GM19240 (cell line): Measurements from ENCODE around the gene FGD6.
"Not testable (repeated sequence)": the region's sequence is repeated elsewhere in the genome, so short reads cannot be mapped to it uniquely, and the experiment has no call there.

Experiments used
- DNase-seq: peaks from one replicate; pipeline ENCODE4 v3.0.0; 2011; ENCODE audit warnings: low spot score; ENCODE audit not compliant: insufficient read length

FGD6 gene

GRCh38 chr12:95235621-95236020 is 18.4 kb upstream of the FGD6 start:
- DNase-seq, result not testable (repeated sequence)

- DNase-seq, result not testable (repeated sequence)
Observed at GRCh38 chr12:95234187-95234586, 16.9 kb upstream of the FGD6 start.

DNA sequence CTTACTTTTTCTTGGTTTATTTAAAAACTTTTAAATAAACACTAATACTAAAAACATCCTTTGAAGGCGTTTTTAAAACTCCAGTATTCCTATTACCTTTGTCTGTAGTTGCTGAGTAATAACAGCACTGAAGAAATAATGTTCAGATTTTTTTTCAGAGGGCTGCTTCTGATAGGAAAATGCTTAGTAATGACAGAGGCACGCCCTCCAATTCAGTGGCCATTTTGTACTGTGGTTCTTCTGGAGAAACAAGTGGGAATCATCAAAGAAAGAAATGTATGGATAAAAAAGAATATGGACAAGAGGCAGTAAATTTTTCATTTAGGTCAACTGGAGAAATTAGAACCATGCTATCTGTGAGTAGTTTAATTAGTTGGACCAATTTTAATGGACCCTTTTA is 13.9 kb upstream of the FGD6 start:
- DNase-seq, result no peak

DNA sequence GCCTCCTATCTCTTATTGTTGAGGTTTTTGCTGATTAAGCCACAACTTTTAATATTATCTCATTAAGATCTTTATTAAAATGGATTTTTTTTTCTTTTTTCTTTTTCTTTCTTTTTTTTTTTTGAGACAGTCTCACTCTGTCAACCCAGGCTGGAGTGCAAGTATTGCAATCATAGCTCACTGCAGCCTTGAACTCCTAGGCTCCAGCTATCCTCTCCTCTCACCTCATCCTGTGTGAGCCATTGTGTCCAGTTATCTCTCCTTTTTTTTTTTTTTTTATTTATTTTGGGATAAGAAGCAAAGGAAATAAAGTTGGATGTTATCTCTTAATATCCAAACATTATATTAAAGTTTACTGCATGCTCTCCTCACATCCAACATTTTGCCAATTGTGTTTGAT is 13.0 kb upstream of the FGD6 start:
- DNase-seq, result no peak

DNA sequence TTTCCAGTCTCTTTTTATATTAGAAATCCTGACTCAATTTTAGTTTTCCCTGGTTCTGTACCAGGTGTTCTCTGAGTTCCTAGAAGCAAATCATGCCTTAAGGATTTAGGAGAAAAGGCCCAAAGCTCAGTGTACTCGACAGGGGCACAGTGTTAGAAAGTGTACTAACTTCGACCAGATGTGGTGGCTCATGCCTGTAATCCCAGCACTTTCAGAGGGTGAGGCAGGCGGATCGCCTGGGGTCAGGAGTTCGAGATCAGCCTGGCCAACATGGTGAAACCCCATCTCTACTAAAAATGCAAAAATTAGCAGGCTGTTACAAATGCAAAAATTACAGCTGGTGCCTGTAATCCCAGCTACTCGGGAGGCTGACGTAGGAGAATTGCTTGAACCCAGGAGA is 12.4 kb upstream of the FGD6 start:
- DNase-seq, result no peak

- DNase-seq, result no peak
Observed at GRCh38 chr12:95228617-95229016, 11.3 kb upstream of the FGD6 start.

GRCh38 chr12:95227818-95228356 is 10.6 kb upstream of the FGD6 start:
- no peak for DNase-seq

- no peak for DNase-seq
Observed at GRCh38 chr12:95225645-95226212, 8.5 kb upstream of the FGD6 start.

DNA sequence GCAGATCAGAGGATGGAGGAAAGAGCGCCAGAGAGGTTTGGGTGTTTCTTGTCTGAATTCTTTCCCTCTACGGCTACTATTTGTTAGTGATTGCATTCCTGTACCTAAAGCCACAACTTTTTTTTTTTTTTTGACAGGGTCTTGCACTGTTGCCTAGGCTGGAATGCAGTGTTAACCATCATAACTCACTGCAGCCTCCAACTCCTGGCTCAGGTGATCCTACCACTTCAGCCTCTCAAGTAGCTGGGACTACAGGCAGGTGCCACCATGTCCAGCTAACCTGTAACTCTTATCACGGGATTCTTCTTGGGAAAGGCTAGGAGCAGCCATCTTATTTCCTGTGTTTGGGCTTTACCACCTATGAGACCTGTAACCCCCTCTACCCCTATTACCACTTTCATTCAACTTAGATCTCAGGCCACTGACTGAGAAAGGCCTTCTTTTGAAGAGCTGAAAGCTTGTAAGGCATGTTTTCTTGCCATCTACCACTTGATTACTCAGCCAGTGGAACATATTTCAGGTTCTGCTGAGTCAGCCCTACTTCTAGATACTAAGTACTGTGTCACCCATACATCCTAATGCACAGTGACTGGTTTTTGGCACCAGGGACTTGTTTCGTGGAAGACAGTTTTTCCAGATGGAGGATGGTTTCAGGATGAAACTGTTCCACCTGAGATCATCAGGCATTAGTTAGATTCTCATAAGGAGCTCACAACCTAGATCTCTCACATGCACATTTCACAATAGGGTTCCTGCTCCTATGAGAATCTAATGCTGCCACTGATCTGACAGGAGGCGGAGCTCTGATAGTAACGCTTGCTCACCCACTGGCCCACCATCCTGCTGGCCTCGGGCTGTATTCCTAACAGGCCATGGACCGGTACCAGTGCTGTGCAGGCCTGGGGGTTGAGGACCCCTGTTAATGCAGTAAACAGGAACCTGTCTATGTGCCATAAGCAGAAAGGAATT is 7.2 kb upstream of the FGD6 start:
- DNase-seq, result no peak

DNA sequence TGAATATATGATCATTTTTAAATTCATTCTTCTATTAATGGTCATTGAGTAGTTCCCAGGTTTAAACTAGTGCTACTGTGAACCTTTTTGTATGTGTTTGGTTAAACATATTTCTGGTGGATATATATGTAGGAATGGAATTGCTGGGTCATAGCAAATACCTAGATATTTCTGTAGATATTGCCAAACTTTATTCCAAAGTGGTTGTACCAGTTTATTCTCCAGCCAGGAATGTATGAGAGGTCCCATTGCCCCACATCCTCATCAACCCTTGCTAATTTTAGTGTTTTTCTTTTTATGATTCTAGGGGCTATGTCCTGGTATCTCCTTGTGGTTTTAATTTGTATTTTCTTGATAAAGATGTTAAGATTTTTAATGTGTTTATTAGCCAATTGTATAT is 3.5 kb upstream of the FGD6 start:
- DNase-seq, result no peak

DNA sequence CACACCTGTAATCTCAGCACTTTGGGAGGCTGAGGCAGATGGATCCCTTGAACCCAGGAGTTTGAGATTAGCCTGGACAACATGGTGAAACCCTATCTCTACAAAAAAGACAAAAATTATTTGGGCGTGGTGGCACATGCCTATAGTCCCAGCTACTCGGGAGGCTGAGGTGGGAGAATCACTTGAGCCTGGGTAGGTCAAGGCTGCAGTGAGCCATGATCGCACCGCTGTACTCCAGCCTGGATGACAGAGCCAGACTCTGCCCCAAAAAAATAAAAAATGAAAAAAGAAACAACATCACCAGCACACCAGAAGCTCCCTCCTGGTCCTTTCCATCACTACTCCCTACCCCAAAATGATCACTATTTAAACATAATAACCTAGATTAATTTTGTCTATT is 2.9 kb upstream of the FGD6 start:
- DNase-seq, result no peak

DNA sequence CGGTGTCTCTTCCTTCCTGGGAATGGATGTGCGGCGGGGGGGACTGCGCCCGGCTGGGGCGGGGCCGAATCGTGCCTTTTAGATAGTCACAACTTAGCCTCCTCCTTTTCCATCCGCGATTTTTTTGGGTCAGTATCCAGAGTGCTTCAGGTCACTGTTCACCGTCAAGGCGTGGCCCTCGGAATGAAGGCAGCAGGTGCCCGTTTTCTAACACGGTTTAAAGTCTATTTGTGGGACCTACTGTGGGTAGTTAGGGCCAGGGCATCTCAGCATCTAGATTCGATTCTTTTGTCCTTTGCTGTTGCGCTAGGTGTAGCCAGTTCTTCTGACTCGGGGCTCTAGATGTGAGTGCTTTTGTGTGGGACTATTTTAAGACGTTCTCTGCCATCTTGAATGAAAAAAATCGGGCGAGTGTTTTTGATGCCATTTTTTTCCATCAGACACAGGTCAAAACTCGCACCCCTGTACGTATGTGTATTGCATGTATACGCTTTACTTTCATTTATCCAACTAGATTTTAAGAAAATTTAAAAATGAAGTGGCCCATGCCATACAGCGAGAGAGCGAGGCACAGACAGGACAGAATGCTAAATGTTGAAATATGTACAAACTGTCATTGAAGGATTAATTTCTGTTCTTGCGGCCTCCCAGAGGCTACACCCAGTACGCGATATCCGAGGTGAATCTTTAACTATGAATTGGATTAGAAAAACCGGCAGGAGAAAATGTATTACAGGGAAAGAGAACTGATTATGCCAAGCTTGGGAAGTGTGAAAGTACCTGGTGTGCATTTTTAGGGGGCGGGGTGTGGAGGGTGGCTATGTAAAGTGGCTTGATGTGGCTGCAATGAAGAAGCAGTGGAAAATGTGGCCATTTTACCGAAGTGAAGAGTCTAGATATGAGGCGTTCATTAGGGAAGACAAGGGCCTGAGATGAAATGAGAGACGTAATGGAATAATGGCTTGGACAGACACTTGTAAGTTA is 1.2 kb upstream of the FGD6 start:
- DNase-seq, result no peak

- DNase-seq, result no peak
Observed at GRCh38 chr12:95216711-95217376, 423 bp downstream of the FGD6 start.

DNA sequence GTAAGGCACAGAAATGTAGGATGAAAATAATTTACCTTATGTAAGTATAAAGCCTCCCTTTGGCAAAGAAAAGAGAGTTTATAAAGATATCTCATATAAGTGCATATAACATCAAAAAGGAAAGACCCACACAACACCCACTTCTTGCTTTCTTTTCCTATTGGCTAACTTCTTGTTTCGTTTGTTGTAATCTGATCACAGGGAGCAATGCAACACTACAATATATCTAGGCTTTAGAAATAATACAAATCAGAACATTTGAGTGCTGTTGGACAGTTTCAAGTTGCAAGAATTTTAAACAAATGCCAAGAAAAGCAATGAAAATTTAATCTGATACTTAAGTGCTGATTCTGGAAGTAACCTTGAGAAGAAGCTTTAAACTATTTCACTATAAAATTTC is 1.3 kb downstream of the FGD6 start:
- DNase-seq, result no peak

DNA sequence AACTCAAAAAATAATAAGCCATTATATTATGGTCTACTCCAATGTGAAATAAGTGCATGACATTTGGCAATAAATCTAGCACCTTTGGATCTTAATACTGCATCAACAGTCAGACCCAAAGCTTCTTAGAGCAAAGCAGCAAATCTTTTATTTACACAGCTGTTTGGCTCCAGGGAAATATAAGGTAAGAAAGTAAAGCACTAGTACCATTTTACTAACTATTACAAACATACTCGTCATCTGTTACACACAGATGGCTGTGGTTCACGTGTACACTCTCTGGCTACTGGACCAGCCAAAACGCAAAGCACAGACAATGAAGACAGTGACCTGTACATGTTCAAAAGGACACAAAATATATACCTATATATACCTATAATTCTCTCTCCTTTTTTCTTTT is 2.8 kb downstream of the FGD6 start:
- DNase-seq, result no peak

GRCh38 chr12:95213928-95214327 is 3.3 kb downstream of the FGD6 start:
- no peak for DNase-seq

DNA sequence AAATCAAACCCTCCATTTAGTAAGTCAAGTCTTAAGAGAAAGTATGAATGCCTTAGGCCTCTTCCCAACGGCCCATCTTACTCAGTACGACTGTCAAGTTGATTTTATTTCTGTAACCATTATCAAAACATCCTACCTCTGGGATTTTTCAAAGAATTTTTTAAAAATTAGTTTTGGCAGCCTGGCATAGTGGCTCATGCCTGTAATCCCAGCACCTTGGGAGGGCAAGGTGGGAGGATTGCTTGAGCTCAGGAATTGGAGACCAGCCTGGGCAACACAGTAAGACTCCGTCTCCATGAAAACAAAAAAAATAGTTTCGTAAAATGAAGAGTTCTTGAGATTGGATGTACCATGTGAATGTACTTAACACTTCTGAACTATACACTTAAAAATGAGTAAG is 4.1 kb downstream of the FGD6 start:
- DNase-seq, result no peak

DNA sequence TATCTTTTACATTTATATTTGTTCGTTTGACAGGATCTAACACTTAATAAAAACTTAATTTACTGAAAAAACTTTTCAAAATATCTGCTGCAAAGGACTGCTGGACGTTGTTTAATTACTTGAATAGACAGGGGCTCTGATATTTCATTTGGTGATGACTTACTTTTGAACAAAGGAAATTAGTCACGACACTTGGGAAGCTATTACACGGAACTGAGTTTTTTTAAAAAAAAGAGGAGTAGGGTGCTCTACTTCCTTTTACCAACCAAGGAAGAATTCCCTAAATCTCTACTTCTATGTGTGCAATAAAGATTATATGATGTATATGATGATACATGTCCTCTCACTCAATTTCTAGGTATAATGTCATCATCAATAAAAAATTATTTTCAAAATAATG is 4.7 kb downstream of the FGD6 start:
- DNase-seq, result no peak

DNA sequence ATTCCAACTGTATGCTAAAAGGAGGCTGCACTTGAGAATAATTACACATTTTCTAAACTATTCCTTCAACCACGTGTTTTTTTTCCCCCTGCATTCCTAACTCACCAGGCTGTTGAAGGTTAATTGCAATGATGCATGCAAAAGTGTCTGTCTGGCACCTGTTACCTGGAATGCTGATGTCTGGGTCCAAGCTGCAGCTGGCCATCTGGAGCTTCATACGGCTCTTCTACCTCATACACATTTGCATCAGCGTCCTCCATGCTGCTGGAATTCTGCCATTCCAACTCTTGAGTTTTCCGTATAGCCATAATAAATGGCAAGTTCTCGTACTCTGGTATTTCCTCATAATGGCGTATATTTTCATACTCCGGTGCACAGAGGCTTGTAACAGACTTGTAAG is 8.6 kb downstream of the FGD6 start:
- DNase-seq, result no peak

DNA sequence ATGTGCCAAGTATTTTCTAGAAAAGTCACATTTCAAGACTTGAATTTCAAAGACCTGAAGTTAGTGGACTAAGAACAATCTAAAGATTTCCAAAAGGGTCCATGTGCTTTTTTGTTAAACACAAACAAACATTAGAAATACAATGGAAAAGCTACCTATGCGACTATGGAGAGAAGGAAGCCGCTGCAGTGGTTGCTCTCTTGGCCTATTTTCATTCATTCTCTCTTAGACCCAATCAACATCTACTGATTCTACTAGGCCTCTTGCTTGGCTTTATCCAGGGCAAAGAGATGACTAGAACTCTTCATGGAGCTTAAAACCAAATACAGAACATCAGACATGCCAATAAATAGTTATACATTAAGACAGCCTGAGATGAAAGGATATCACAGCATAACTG is 9.9 kb downstream of the FGD6 start:
- DNase-seq, result no peak

DNA sequence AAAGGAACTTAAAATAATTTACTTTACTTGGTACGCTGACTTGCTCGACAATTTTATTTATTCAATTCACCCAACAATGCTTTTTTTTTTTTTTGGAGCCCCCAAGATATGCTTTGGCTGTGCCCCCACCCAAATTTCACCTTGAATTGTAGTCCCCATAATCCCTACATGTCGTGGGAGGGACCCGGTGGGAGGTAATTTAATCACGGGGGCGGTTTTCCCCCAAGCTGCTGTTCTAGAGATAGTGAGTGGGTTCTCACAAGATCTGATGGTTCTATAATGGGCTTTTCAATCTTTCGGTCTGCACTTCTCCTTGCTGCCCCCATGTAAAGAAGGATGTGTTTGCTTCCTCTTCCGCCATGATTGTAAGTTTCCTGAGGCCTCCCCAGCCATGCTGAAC is 10.4 kb downstream of the FGD6 start:
- DNase-seq, result no peak
